T-helper 1 cell treated with Interleukin-12 subunit alpha and Interleukin-12 subunit beta and Interleukin-4 antibody, amounts not matched to agents 30 ng/mL and 1 ng/mL, for 36 hours (primary cell): Measurements from ENCODE around the gene ATP6V1G1. TPM values are rescaled to one million over a fixed set of nuclear protein-coding genes. Genes with fewer than 3 reads are reported as not detected.
"Not testable (repeated sequence)": the region's sequence is repeated elsewhere in the genome, so short reads cannot be mapped to it uniquely, and the experiment has no call there.

Experiments
- intact Hi-C: fragments of 100-400 bp; cut with micrococcal nuclease; formaldehyde crosslinking; loops from one replicate; pipeline ENCODE4 v1.15.1; 2024
- total RNA-seq: library from RNA; stranded (reverse); gene quantifications from 2 replicates; pipeline ENCODE4 v1.2.3, GENCODE V29; 2022

Gene ATP6V1G1
- total RNA-seq, result 92.5 and 94.4 TPM in 2 replicates

GRCh38 chr9:114587345-114588202 is at the start of gene ATP6V1G1:
Gene ATP6V1G1 (plus strand): TSS chr9:114587769. CDS start chr9:114587839, 70 bp downstream.
- intact Hi-C loops, result loop anchor here (1.0 to 10.0 kb wide), 13 partner anchors 24 to 1365 kb away; partner anchors contain the start of genes ALAD, COL27A1, FKBP15 and SLC31A1

GRCh38 chr9:114538241-114538640 is 49.3 kb upstream of the ATP6V1G1 start:
- intact Hi-C loops, result loop anchor here (1.0 kb wide), 1 partner anchor 115 kb away; no protein-coding TSS in a partner anchor

- intact Hi-C loops, result no loop called here
Observed at GRCh38 chr9:114539701-114540380, 47.7 kb upstream of the ATP6V1G1 start.

GRCh38 chr9:114545055-114545454 is 42.5 kb upstream of the ATP6V1G1 start:
- intact Hi-C loops, result no loop called here

GRCh38 chr9:114546851-114547250 is 40.7 kb upstream of the ATP6V1G1 start:
- intact Hi-C loops, result no loop called here

GRCh38 chr9:114549697-114550330 is 37.8 kb upstream of the ATP6V1G1 start:
- intact Hi-C loops, result no loop called here

- intact Hi-C loops, result no loop called here
Observed at GRCh38 chr9:114551750-114552685, 35.6 kb upstream of the ATP6V1G1 start.

GRCh38 chr9:114552706-114553105 is 34.9 kb upstream of the ATP6V1G1 start:
- intact Hi-C loops, result no loop called here

- intact Hi-C loops, result no loop called here
Observed at GRCh38 chr9:114553202-114553601, 34.4 kb upstream of the ATP6V1G1 start.

GRCh38 chr9:114555696-114556095 is 31.9 kb upstream of the ATP6V1G1 start:
- intact Hi-C loops, result no loop called here

GRCh38 chr9:114558027-114558675 is 29.4 kb upstream of the ATP6V1G1 start:
- intact Hi-C loops, result no loop called here

GRCh38 chr9:114559830-114560513 is 27.6 kb upstream of the ATP6V1G1 start:
- intact Hi-C loops, result no loop called here

GRCh38 chr9:114560956-114561355 is 26.6 kb upstream of the ATP6V1G1 start:
- intact Hi-C loops, result no loop called here

- intact Hi-C loops, result no loop called here
Observed at GRCh38 chr9:114561771-114562170, 25.8 kb upstream of the ATP6V1G1 start.

GRCh38 chr9:114565204-114565603 is 22.4 kb upstream of the ATP6V1G1 start:
- intact Hi-C loops, result no loop called here

- intact Hi-C loops, result no loop called here
Observed at GRCh38 chr9:114570742-114571141, 16.8 kb upstream of the ATP6V1G1 start.

- intact Hi-C loops, result no loop called here
Observed at GRCh38 chr9:114571391-114571790, 16.2 kb upstream of the ATP6V1G1 start.

- intact Hi-C loops, result no loop called here
Observed at GRCh38 chr9:114572199-114572598, 15.4 kb upstream of the ATP6V1G1 start.

GRCh38 chr9:114574438-114574837 is 13.1 kb upstream of the ATP6V1G1 start:
- intact Hi-C loops, result no loop called here

GRCh38 chr9:114576779-114577178 is 10.8 kb upstream of the ATP6V1G1 start:
- intact Hi-C loops, result not testable (repeated sequence)
